WTC11 (cell line): ENCODE results near the gene ADCY5. TPM values are rescaled to one million over a fixed set of nuclear protein-coding genes. Genes with fewer than 3 reads are reported as not detected.
A peak's percentile ranks its signal among the peaks of the same experiment; 100 is the strongest.

Experiments
- ATAC-seq: fragments of 200-7000 bp; cut with Tn5 transposase; 2 replicates; pipeline ENCODE4 v1.10.0; 2021; ENCODE audit warnings: mild to moderate bottlenecking, moderate library complexity
- CTCF ChIA-PET: fragments of 300-600 bp; sonication (Branson Sonifier 250); formaldehyde crosslinking; loops from one replicate; lab custom pipeline; 2021; ENCODE audit warnings: antibody characterized with exemption; lab: Charles Lee
- POLR2A ChIA-PET: fragments of 350-600 bp; sonication (Branson Sonifier 250); formaldehyde crosslinking; loops from one replicate; lab custom pipeline; 2021; ENCODE audit warnings: antibody characterized with exemption; lab: Charles Lee
- DNase-seq: peaks from one replicate; pipeline ENCODE4 v3.0.0; 2021; ENCODE audit warnings: low spot score
- H3K27ac Mint-ChIP-seq: 2 replicates; pipeline ENCODE4 v1.8.0; 2021; ENCODE audit warnings: mixed read lengths
- H3K27me3 Mint-ChIP-seq: 2 replicates; pipeline ENCODE4 v1.8.0; 2021; ENCODE audit warnings: low read depth, mild to moderate bottlenecking, moderate library complexity, mixed read lengths
- H3K36me3 Mint-ChIP-seq: 2 replicates; pipeline ENCODE4 v1.8.0; 2021; ENCODE audit warnings: mixed read lengths
- H3K4me1 Mint-ChIP-seq: 2 replicates; pipeline ENCODE4 v1.8.0; 2022; ENCODE audit warnings: mixed read lengths
- H3K4me3 Mint-ChIP-seq: 2 replicates; pipeline ENCODE4 v1.8.0; 2021; ENCODE audit warnings: mild to moderate bottlenecking, moderate library complexity, mixed read lengths
- H3K9me3 Mint-ChIP-seq: 2 replicates; pipeline ENCODE4 v1.8.0; 2021; ENCODE audit warnings: mixed read lengths
- CREM ChIP-seq: sonication (generic); formaldehyde crosslinking; IDR thresholded peaks from 2 replicates; pipeline ENCODE4 v1.8.1; 2022; ENCODE audit warnings: mild to moderate bottlenecking, missing genetic modification reagents, moderate library complexity
- FOXK1 ChIP-seq: sonication (generic); formaldehyde crosslinking; IDR thresholded peaks from 2 replicates; pipeline ENCODE4 v1.8.0; 2022; ENCODE audit warnings: mild to moderate bottlenecking, moderate library complexity, missing genetic modification reagents
- FOXP1 ChIP-seq: sonication (generic); formaldehyde crosslinking; IDR thresholded peaks from 2 replicates; pipeline ENCODE4 v1.8.0; 2022; ENCODE audit warnings: missing genetic modification reagents, mild to moderate bottlenecking, moderate library complexity, borderline replicate concordance
- NFATC4 ChIP-seq: fragments of 250-450 bp; sonication (Bioruptor Pico); IDR thresholded peaks from 2 replicates; pipeline ENCODE4 v1.9.0; 2021; ENCODE audit warnings: mild to moderate bottlenecking
- NFE2L1 ChIP-seq: sonication (generic); formaldehyde crosslinking; IDR thresholded peaks from 2 replicates; pipeline ENCODE4 v1.8.1; 2023; ENCODE audit warnings: missing genetic modification reagents
- ZNF219 ChIP-seq: sonication (generic); formaldehyde crosslinking; IDR thresholded peaks from 2 replicates; pipeline ENCODE4 v1.8.0; 2023; ENCODE audit warnings: missing genetic modification reagents, mild to moderate bottlenecking, borderline replicate concordance
- ZNF263 ChIP-seq: sonication (generic); formaldehyde crosslinking; IDR thresholded peaks from 2 replicates; pipeline ENCODE4 v1.8.1; 2022; ENCODE audit warnings: low read depth, mild to moderate bottlenecking, moderate library complexity, missing genetic modification reagents
- ZNF317 ChIP-seq: sonication (generic); formaldehyde crosslinking; IDR thresholded peaks from 2 replicates; pipeline ENCODE4 v1.8.1; 2023; ENCODE audit warnings: low read depth, mild to moderate bottlenecking, moderate library complexity, missing genetic modification reagents, borderline replicate concordance
- total RNA-seq: library from RNA; stranded (reverse); gene quantifications from 3 replicates; pipeline ENCODE4 v1.2.3, GENCODE V29; 2021
- TF ChIP-seq, protein P1 (sequence below): sonication (generic); formaldehyde crosslinking; conservative IDR thresholded peaks from 2 replicates; pipeline ENCODE4 v1.8.1; 2023; ENCODE audit warnings: mild to moderate bottlenecking, low read depth, missing genetic modification reagents, moderate library complexity
- TF ChIP-seq, protein P2 (sequence below): sonication (generic); formaldehyde crosslinking; IDR thresholded peaks from 2 replicates; pipeline ENCODE4 v1.8.0; 2022; ENCODE audit warnings: mild to moderate bottlenecking, missing genetic modification reagents
- TF ChIP-seq, protein P3 (sequence below): sonication (generic); formaldehyde crosslinking; IDR thresholded peaks from 2 replicates; pipeline ENCODE4 v1.8.1; 2022; ENCODE audit warnings: low read depth, missing genetic modification reagents, borderline replicate concordance
- TF ChIP-seq, protein P4 (sequence below): sonication (generic); formaldehyde crosslinking; conservative IDR thresholded peaks from 2 replicates; pipeline ENCODE4 v1.8.1; 2022; ENCODE audit warnings: mild to moderate bottlenecking, missing genetic modification reagents
- TF ChIP-seq, protein P5 (sequence below): sonication (generic); formaldehyde crosslinking; IDR thresholded peaks from 2 replicates; pipeline ENCODE4 v1.8.0; 2023; ENCODE audit warnings: mild to moderate bottlenecking, missing genetic modification reagents
- TF ChIP-seq, protein P6 (sequence below): sonication (generic); formaldehyde crosslinking; IDR thresholded peaks from 2 replicates; pipeline ENCODE4 v1.8.0; 2023; ENCODE audit warnings: missing genetic modification reagents
- TF ChIP-seq, protein P7 (sequence below): sonication (generic); formaldehyde crosslinking; IDR thresholded peaks from 2 replicates; pipeline ENCODE4 v1.8.0; 2022; ENCODE audit warnings: mild to moderate bottlenecking, missing genetic modification reagents
- TF ChIP-seq, protein P8 (sequence below): fragments of 200-600 bp; IDR thresholded peaks from 2 replicates; pipeline ENCODE4 v1.8.0; 2022; ENCODE audit warnings: antibody characterized with exemption

The ADCY5 gene
- total RNA-seq, 1 experiment from 2014 or later, result 23.5 TPM

DNA sequence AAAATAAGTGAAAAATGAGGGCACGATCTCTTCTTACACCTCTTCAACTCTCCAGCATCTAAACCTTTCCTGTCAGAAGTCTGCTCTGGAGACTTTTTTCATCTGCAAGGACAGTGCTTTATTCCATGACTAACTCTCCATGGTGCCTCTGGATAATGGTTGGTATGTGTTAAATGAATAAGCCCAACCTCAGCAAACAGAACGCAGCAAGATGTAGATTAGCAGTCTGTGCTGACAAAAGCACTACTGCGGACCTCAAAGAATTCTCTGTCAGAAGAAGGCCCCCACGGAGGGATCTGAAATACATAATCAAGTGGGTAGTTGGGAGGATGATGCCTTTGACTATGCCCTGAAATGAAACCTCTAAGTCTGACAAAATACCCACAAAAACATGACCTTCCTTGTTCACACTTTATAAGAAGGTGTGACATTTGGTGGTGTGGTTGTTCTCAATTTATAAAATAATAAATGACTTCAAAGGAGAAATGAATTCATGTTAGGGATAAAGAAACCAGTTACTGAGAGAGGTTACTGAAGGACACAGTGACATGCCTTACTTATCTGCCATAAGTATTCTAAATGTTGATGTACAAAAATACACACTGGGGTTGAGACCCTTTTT is 43.2 kb upstream of the ADCY5 start (continued):
- TF ChIP-seq, protein P1, sequence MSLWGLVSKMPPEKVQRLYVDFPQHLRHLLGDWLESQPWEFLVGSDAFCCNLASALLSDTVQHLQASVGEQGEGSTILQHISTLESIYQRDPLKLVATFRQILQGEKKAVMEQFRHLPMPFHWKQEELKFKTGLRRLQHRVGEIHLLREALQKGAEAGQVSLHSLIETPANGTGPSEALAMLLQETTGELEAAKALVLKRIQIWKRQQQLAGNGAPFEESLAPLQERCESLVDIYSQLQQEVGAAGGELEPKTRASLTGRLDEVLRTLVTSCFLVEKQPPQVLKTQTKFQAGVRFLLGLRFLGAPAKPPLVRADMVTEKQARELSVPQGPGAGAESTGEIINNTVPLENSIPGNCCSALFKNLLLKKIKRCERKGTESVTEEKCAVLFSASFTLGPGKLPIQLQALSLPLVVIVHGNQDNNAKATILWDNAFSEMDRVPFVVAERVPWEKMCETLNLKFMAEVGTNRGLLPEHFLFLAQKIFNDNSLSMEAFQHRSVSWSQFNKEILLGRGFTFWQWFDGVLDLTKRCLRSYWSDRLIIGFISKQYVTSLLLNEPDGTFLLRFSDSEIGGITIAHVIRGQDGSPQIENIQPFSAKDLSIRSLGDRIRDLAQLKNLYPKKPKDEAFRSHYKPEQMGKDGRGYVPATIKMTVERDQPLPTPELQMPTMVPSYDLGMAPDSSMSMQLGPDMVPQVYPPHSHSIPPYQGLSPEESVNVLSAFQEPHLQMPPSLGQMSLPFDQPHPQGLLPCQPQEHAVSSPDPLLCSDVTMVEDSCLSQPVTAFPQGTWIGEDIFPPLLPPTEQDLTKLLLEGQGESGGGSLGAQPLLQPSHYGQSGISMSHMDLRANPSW, result no peak
- TF ChIP-seq, protein P2, sequence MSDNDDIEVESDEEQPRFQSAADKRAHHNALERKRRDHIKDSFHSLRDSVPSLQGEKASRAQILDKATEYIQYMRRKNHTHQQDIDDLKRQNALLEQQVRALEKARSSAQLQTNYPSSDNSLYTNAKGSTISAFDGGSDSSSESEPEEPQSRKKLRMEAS, result no peak
- TF ChIP-seq, protein P3, sequence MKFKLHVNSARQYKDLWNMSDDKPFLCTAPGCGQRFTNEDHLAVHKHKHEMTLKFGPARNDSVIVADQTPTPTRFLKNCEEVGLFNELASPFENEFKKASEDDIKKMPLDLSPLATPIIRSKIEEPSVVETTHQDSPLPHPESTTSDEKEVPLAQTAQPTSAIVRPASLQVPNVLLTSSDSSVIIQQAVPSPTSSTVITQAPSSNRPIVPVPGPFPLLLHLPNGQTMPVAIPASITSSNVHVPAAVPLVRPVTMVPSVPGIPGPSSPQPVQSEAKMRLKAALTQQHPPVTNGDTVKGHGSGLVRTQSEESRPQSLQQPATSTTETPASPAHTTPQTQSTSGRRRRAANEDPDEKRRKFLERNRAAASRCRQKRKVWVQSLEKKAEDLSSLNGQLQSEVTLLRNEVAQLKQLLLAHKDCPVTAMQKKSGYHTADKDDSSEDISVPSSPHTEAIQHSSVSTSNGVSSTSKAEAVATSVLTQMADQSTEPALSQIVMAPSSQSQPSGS (CRISPR knock-in tag), result no peak
- TF ChIP-seq FOXK1 (CRISPR knock-in tag) (no peak), NFATC4 (CRISPR knock-in tag) (no peak), ZNF263 (CRISPR knock-in tag) (no peak), ZNF317 (no peak), FOXP1 (no peak), ZNF219 (CRISPR knock-in tag) (no peak), NFE2L1 (CRISPR knock-in tag) (no peak)
- TF ChIP-seq, protein P4, sequence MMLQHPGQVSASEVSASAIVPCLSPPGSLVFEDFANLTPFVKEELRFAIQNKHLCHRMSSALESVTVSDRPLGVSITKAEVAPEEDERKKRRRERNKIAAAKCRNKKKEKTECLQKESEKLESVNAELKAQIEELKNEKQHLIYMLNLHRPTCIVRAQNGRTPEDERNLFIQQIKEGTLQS (CRISPR knock-in tag), result no peak
- TF ChIP-seq, protein P5, sequence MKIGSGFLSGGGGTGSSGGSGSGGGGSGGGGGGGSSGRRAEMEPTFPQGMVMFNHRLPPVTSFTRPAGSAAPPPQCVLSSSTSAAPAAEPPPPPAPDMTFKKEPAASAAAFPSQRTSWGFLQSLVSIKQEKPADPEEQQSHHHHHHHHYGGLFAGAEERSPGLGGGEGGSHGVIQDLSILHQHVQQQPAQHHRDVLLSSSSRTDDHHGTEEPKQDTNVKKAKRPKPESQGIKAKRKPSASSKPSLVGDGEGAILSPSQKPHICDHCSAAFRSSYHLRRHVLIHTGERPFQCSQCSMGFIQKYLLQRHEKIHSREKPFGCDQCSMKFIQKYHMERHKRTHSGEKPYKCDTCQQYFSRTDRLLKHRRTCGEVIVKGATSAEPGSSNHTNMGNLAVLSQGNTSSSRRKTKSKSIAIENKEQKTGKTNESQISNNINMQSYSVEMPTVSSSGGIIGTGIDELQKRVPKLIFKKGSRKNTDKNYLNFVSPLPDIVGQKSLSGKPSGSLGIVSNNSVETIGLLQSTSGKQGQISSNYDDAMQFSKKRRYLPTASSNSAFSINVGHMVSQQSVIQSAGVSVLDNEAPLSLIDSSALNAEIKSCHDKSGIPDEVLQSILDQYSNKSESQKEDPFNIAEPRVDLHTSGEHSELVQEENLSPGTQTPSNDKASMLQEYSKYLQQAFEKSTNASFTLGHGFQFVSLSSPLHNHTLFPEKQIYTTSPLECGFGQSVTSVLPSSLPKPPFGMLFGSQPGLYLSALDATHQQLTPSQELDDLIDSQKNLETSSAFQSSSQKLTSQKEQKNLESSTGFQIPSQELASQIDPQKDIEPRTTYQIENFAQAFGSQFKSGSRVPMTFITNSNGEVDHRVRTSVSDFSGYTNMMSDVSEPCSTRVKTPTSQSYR (CRISPR knock-in tag), result no peak
- TF ChIP-seq, protein P6, sequence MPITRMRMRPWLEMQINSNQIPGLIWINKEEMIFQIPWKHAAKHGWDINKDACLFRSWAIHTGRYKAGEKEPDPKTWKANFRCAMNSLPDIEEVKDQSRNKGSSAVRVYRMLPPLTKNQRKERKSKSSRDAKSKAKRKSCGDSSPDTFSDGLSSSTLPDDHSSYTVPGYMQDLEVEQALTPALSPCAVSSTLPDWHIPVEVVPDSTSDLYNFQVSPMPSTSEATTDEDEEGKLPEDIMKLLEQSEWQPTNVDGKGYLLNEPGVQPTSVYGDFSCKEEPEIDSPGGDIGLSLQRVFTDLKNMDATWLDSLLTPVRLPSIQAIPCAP (CRISPR knock-in tag), result no peak

DNA sequence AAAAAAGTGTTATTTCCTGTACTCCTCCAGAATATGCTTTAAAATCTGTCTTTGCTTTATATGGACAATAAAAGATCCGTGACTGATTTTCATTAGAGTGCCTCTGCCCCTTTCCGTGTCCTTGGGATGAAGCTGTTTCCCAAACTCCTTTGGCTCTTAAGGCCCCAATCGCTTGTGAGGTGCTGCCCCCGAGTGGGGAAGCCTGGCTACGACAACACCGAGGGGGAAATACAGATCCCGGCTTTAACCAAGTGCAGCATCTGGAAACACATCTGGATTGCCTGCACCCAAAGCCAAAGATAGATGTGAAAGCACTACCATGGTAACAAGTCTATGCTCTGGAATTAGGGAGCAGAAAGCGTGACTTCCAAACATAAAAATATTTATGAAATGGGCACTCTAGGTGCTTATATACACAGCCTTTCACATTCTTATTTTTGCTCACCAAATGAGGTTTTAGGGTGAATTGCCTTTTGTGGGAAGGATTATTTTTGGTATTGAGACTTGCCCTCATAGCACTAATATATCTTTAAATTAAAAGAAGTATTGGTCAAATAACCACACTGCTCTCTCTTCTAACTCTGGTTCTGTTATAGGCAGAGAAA is 40.6 kb upstream of the ADCY5 start:
- Mint-ChIP-seq H3K27me3 (no peaks in the 10 kb centered on the region; the same call in 1 of the 2 replicates), H3K36me3 (peaks cover 3% of the 10 kb centered on the region; the same call in 1 of the 2 replicates), H3K9me3 (no peaks in the 10 kb centered on the region), H3K4me1 (no peaks in the 10 kb centered on the region), H3K27ac (no peak overlapping the region), H3K4me3 (no peak overlapping the region)
- peak; percentile 86 for DNase-seq
- TF ChIP-seq FOXK1 (CRISPR knock-in tag) (0 out of 2 replicates have a peak, but pooled peaks have one; percentile 25), ZNF317 (no peak), CREM (CRISPR knock-in tag) (no peak)
- TF ChIP-seq, protein P7, sequence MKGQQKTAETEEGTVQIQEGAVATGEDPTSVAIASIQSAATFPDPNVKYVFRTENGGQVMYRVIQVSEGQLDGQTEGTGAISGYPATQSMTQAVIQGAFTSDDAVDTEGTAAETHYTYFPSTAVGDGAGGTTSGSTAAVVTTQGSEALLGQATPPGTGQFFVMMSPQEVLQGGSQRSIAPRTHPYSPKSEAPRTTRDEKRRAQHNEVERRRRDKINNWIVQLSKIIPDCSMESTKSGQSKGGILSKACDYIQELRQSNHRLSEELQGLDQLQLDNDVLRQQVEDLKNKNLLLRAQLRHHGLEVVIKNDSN, result no peak
- TF ChIP-seq, protein P1, result no peak
- TF ChIP-seq, protein P8, sequence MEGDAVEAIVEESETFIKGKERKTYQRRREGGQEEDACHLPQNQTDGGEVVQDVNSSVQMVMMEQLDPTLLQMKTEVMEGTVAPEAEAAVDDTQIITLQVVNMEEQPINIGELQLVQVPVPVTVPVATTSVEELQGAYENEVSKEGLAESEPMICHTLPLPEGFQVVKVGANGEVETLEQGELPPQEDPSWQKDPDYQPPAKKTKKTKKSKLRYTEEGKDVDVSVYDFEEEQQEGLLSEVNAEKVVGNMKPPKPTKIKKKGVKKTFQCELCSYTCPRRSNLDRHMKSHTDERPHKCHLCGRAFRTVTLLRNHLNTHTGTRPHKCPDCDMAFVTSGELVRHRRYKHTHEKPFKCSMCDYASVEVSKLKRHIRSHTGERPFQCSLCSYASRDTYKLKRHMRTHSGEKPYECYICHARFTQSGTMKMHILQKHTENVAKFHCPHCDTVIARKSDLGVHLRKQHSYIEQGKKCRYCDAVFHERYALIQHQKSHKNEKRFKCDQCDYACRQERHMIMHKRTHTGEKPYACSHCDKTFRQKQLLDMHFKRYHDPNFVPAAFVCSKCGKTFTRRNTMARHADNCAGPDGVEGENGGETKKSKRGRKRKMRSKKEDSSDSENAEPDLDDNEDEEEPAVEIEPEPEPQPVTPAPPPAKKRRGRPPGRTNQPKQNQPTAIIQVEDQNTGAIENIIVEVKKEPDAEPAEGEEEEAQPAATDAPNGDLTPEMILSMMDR, result peak; percentile 74
- peak; percentile 95 for ATAC-seq
- CTCF ChIA-PET, result interaction anchor here (0.5 to 4.1 kb wide), 56 partner anchors 9 to 208 kb away, joined by 3 to 46 read pairs (median 4); partner anchors contain the start of gene ADCY5
- POLR2A ChIA-PET, result interaction anchor here (0.6 kb wide), 1 partner anchor 122 kb away, joined by 4 read pairs; no protein-coding TSS in a partner anchor
